ENCODE results near the gene SNPH.

The SNPH gene

GRCh38 chr20:1241456-1241855 lies 24.6 kb upstream of the SNPH start:
- TF ChIP-seq ZNF473 (tag by site-specific recombination; IDR thresholded peaks at IDR 0.05) (no peak), ZNF776 (tag by site-specific recombination; IDR thresholded peaks at IDR 0.05; ENCODE audit: borderline replicate concordance) (no peak), KLF9 (tag by site-specific recombination; IDR thresholded peaks at IDR 0.05; ENCODE audit: low read depth) (no peak), ZNF555 (tag by site-specific recombination; conservative IDR thresholded peaks at IDR 0.05) (no peak), GFI1B (tag by site-specific recombination; IDR thresholded peaks at IDR 0.05) (no peak), ZNF514 (tag by site-specific recombination; IDR thresholded peaks at IDR 0.05) (no peak), OVOL3 (tag by site-specific recombination; IDR thresholded peaks at IDR 0.05) (no peak), BCL11B (tag by site-specific recombination; IDR thresholded peaks at IDR 0.05; ENCODE audit: low read depth) (no peak), ZNF404 (tag by site-specific recombination; IDR thresholded peaks at IDR 0.05) (no peak), ZNF488 (tag by site-specific recombination; IDR thresholded peaks at IDR 0.05) (no peak), TSHZ1 (tag by site-specific recombination; IDR thresholded peaks at IDR 0.05; ENCODE audit: borderline replicate concordance) (no peak), ZNF24 (tag by site-specific recombination; IDR thresholded peaks at IDR 0.05) (no peak), ZNF621 (tag by site-specific recombination; IDR thresholded peaks at IDR 0.05) (no peak)
- Histone ChIP-seq H3K4me3 (ENCODE audit: low read depth, low read length) (no peak overlapping the region), H3K36me3 (ENCODE audit: control insufficient read depth in 2 of 2, insufficient read depth in 1 of 2, low read length in 2 of 2) (no peaks in the 10 kb centered on the region), H3K27ac (ENCODE audit: extremely low read depth, low read depth, low read length) (no peak overlapping the region), H3K4me1 (ENCODE audit: control insufficient read depth, insufficient read depth, low read length) (0 out of 2 replicates have a peak, but pooled peaks cover 4% of the 10 kb centered on the region), H3K9me3 (ENCODE audit: control insufficient read depth, insufficient read depth, low read depth, low read length) (no peaks in the 10 kb centered on the region)
- POLR2A ChIA-PET = interaction anchor here (1.1 kb wide), 1 partner anchor 25 kb away, joined by 3 read pairs; the partner anchor contains the start of gene SNPH
- CTCF ChIA-PET = interaction anchor here (0.7 to 1.5 kb wide), 3 partner anchors 12 to 473 kb away, joined by 3 to 5 read pairs (median 4); no protein-coding TSS in a partner anchor

GRCh38 chr20:1242099-1242498 lies 24.0 kb upstream of the SNPH start:
- ChIA-PET CTCF (interaction anchor here (1.5 kb wide), 1 partner anchor 13 kb away, joined by 4 read pairs; no protein-coding TSS in a partner anchor), POLR2A (no interaction called here)
- Histone ChIP-seq H3K27ac (ENCODE audit: extremely low read depth, low read depth, low read length) (no peak overlapping the region), H3K4me1 (ENCODE audit: control insufficient read depth, insufficient read depth, low read length) (0 out of 2 replicates have a peak, but pooled peaks cover 4% of the 10 kb centered on the region), H3K36me3 (ENCODE audit: control insufficient read depth in 2 of 2, insufficient read depth in 1 of 2, low read length in 2 of 2) (no peaks in the 10 kb centered on the region), H3K9me3 (ENCODE audit: control insufficient read depth, insufficient read depth, low read depth, low read length) (no peaks in the 10 kb centered on the region), H3K4me3 (ENCODE audit: low read depth, low read length) (no peak overlapping the region)
- TF ChIP-seq ZNF701 (tag by site-specific recombination; IDR thresholded peaks at IDR 0.05) (no peak), ZSCAN18 (tag by site-specific recombination; IDR thresholded peaks at IDR 0.05) (no peak), ZNF624 (tag by site-specific recombination; IDR thresholded peaks at IDR 0.05) (no peak), ZNF394 (tag by site-specific recombination; IDR thresholded peaks at IDR 0.05; ENCODE audit: borderline replicate concordance) (no peak), ZNF558 (tag by site-specific recombination; IDR thresholded peaks at IDR 0.05) (no peak), ZNF792 (tag by site-specific recombination; IDR thresholded peaks at IDR 0.05) (no peak), ZNF785 (tag by site-specific recombination; IDR thresholded peaks at IDR 0.05) (no peak), ZBTB49 (tag by site-specific recombination; IDR thresholded peaks at IDR 0.05; ENCODE audit: low read depth) (no peak), GLIS1 (tag by site-specific recombination; IDR thresholded peaks at IDR 0.05) (no peak)
